ENCODE measurements around the gene DCLK1. TPM values are rescaled to one million over a fixed set of nuclear protein-coding genes. Genes with fewer than 3 reads are reported as not detected.

Gene DCLK1
- 10 to 100 TPM in 1 of 2 donors, 1 to 10 TPM in 1; 4.7 to 10.1 TPM for total RNA-seq

GRCh38 chr13:36131222-36131930, at the start of gene DCLK1:
TSS of gene DCLK1 (minus strand) at chr13:36131382.
- Histone ChIP-seq H3K27ac (peak within 1 kb of the TSS; percentile 53 to 60), H3K4me1 (peaks cover 0 to 8% of the 10 kb centered on the region in 2 donors), H3K36me3 (no peaks in the 10 kb centered on the region), H3K27me3 (no peaks in the 10 kb centered on the region), H3K4me3 (peak within 1 kb of the TSS; percentile 49 to 58), H3K9me3 (no peaks in the 10 kb centered on the region)
- no peak for TF ChIP-seq CTCF (IDR thresholded peaks at IDR 0.05)
- peak; percentile 69 for DNase-seq (ENCODE audit: low spot score)

GRCh38 chr13:36175621-36176020, 44.4 kb upstream of the DCLK1 start:
- H3K4me1 ChIP-seq, result no peaks in the 10 kb centered on the region
- H3K4me3 ChIP-seq, result no peak overlapping the region
- no peak for DNase-seq (ENCODE audit: low spot score)
- H3K27ac ChIP-seq, result no peak overlapping the region
- no peaks in the 10 kb centered on the region for H3K36me3 ChIP-seq
- no peaks in the 10 kb centered on the region for H3K9me3 ChIP-seq
- TF ChIP-seq CTCF (IDR thresholded peaks at IDR 0.05), result no peak
- no peaks in the 10 kb centered on the region for H3K27me3 ChIP-seq

GRCh38 chr13:36174923-36175322, 43.7 kb upstream of the DCLK1 start:
- Histone ChIP-seq H3K27me3 (no peaks in the 10 kb centered on the region), H3K4me3 (no peak overlapping the region)
- TF ChIP-seq CTCF (IDR thresholded peaks at IDR 0.05), result no peak

GRCh38 chr13:36173571-36174322, 42.6 kb upstream of the DCLK1 start:
- no peak for TF ChIP-seq CTCF (IDR thresholded peaks at IDR 0.05)
- Histone ChIP-seq H3K36me3 (no peaks in the 10 kb centered on the region), H3K9me3 (no peaks in the 10 kb centered on the region), H3K4me1 (no peaks in the 10 kb centered on the region), H3K27ac (no peak overlapping the region), H3K4me3 (no peak overlapping the region), H3K27me3 (no peaks in the 10 kb centered on the region)
- no peak for DNase-seq (ENCODE audit: low spot score)

More at GRCh38 chr13:36174923-36175322, 43.7 kb upstream of the DCLK1 start:
- no peaks in the 10 kb centered on the region for H3K4me1 ChIP-seq
- no peak overlapping the region for H3K27ac ChIP-seq
- DNase-seq (ENCODE audit: low spot score), result no peak
- no peaks in the 10 kb centered on the region for H3K36me3 ChIP-seq
- H3K9me3 ChIP-seq, result no peaks in the 10 kb centered on the region

- H3K36me3 ChIP-seq, result no peaks in the 10 kb centered on the region
- H3K27ac ChIP-seq, result no peak overlapping the region
- H3K4me1 ChIP-seq, result peaks cover 0 to 13% of the 10 kb centered on the region in 2 donors
- no peak for TF ChIP-seq CTCF (IDR thresholded peaks at IDR 0.05)
- H3K9me3 ChIP-seq, result no peaks in the 10 kb centered on the region
- H3K4me3 ChIP-seq, result no peak overlapping the region
- no peaks in the 10 kb centered on the region for H3K27me3 ChIP-seq
- no peak for DNase-seq (ENCODE audit: low spot score)
Observed at GRCh38 chr13:36166046-36166445, 34.9 kb upstream of the DCLK1 start.
